H1 (cell line): Measurements from ENCODE around the gene APEX2. TPM values are rescaled to one million over a fixed set of nuclear protein-coding genes. Genes with fewer than 3 reads are reported as not detected.

Experiments used
- CTCF ChIA-PET: fragments of 300-600 bp; sonication (Branson Sonifier 250); formaldehyde crosslinking; loops from one replicate; lab custom pipeline; 2021; ENCODE audit not compliant: partially characterized antibody; lab: Charles Lee
- POLR2A ChIA-PET: fragments of 300-600 bp; sonication (Branson Sonifier 250); formaldehyde crosslinking; loops from one replicate; lab custom pipeline; 2021; ENCODE audit warnings: inconsistent platforms; ENCODE audit not compliant: partially characterized antibody; lab: Charles Lee
- DNase-seq, 2 experiments: peaks; one replicate each; pipeline versions ENCODE4 v3.0.0 to v3.0.0-alpha.2; 2010 to 2022; ENCODE audit warnings: low spot score in 2 of 2, low read depth in 1 of 2, mixed read lengths in 1 of 2
- FAIRE-seq: peaks from 2 replicates; lab custom pipeline; 2011; peaks lifted over from hg19 to GRCh38; lab: Jason Lieb, UNC
- H2AFZ ChIP-seq: 2 replicates; pipeline ENCODE4 v1.8.1; 2012; ENCODE audit warnings: low read length, inconsistent platforms
- H2AK5ac ChIP-seq: 2 replicates; pipeline ENCODE4 v1.6.1; 2013; ENCODE audit warnings: low read depth, low read length
- H2BK120ac ChIP-seq: replicated peaks from 2 replicates; pipeline ENCODE3; 2013; ENCODE audit warnings: low read depth, low read length, inconsistent platforms
- H2BK12ac ChIP-seq: 2 replicates; pipeline ENCODE4 v1.6.1; 2013; ENCODE audit warnings: low read depth, low read length
- H2BK15ac ChIP-seq: 2 replicates; pipeline ENCODE4 v1.6.1; 2013; ENCODE audit warnings: low read length
- H2BK20ac ChIP-seq: 2 replicates; pipeline ENCODE4 v1.6.1; 2013; ENCODE audit warnings: low read length
- H2BK5ac ChIP-seq: 2 replicates; pipeline ENCODE4 v1.6.1; 2013; ENCODE audit warnings: low read depth, low read length
- H3K14ac ChIP-seq: 2 replicates; pipeline ENCODE4 v1.6.1; 2013; ENCODE audit warnings: inconsistent platforms; ENCODE audit not compliant: insufficient read length
- H3K18ac ChIP-seq: 2 replicates; pipeline ENCODE4 v1.6.1; 2013; ENCODE audit warnings: low read length; ENCODE audit errors: extremely low read depth
- H3K23ac ChIP-seq: 2 replicates; pipeline ENCODE4 v1.6.1; 2013; ENCODE audit warnings: inconsistent platforms; ENCODE audit not compliant: insufficient read length
- H3K23me2 ChIP-seq: 2 replicates; pipeline ENCODE4 v1.6.1; 2013; ENCODE audit warnings: low read depth, low read length
- H3K27ac ChIP-seq: 2 replicates; pipeline ENCODE4 v1.6.1; 2011; ENCODE audit warnings: low read depth, low read length, inconsistent platforms
- H3K27me3 ChIP-seq, 4 experiments: replicated peaks in 1 of 4; 1 replicate in 1 of 4; 2 replicates in 3 of 4; pipeline versions ENCODE4 v1.6.1 to v1.8.1; 2011 to 2013; ENCODE audit warnings: low read length in 3 of 4, mild to moderate bottlenecking in 3 of 4, inconsistent platforms in 2 of 4, mixed read lengths in 2 of 4, moderate library complexity in 1 of 4; ENCODE audit not compliant: control insufficient read depth in 3 of 4, insufficient read depth in 3 of 4; ENCODE audit errors: extremely low read depth in 1 of 4
- H3K36me3 ChIP-seq, 4 experiments: 2 replicates each; pipeline versions ENCODE4 v1.6.1 to v1.8.1; 2011 to 2013; ENCODE audit warnings: mild to moderate bottlenecking in 4 of 4, low read length in 3 of 4, moderate library complexity in 2 of 4, control low read depth in 1 of 4, inconsistent platforms in 1 of 4; ENCODE audit not compliant: insufficient read depth in 4 of 4, control insufficient read depth in 2 of 4
- H3K4ac ChIP-seq: replicated peaks from 2 replicates; pipeline ENCODE3; 2013; ENCODE audit warnings: low read length, low read depth, mixed read lengths, inconsistent platforms; ENCODE audit not compliant: insufficient read length
- H3K4me1 ChIP-seq, 4 experiments: replicated peaks in 1 of 4; 1 replicate in 1 of 4; 2 replicates in 3 of 4; pipeline versions ENCODE4 v1.6.1 to v1.8.1; 2011 to 2013; ENCODE audit warnings: low read length in 3 of 4, inconsistent platforms in 2 of 4, mixed read lengths in 1 of 4; ENCODE audit not compliant: insufficient read depth in 4 of 4, control insufficient read depth in 3 of 4
- H3K4me2 ChIP-seq, 2 experiments: 2 replicates each; pipeline versions ENCODE4 v1.6.1 to v1.8.1; 2011 to 2013; ENCODE audit warnings: low read depth in 2 of 2, low read length in 2 of 2, control low read depth in 1 of 2, inconsistent platforms in 1 of 2, mild to moderate bottlenecking in 1 of 2; ENCODE audit not compliant: insufficient read depth in 1 of 2
- H3K4me3 ChIP-seq, 4 experiments: fragments of 200-600, 300-600 bp in 1 of 4; sonication (generic), shearing (Covaris generic), sonication (Bioruptor Twin) in 1 of 4; 2 replicates each; pipeline versions ENCODE4 v1.5.1 to v1.8.1; 2011 to 2016; ENCODE audit warnings: low read length in 4 of 4, low read depth in 3 of 4, control low read depth in 2 of 4, inconsistent platforms in 2 of 4, mild to moderate bottlenecking in 2 of 4, mixed read lengths in 1 of 4, moderate library complexity in 1 of 4; ENCODE audit not compliant: insufficient read depth in 2 of 4; ENCODE audit errors: extremely low read depth in 1 of 4
- H3K56ac ChIP-seq: replicated peaks from 2 replicates; pipeline ENCODE3; 2013; ENCODE audit warnings: low read depth, mild to moderate bottlenecking, mixed read lengths, low read length, inconsistent platforms; ENCODE audit not compliant: insufficient read length
- H3K79me1 ChIP-seq: 2 replicates; pipeline ENCODE4 v1.6.1; 2013; ENCODE audit warnings: low read depth, low read length, control low read depth
- H3K79me2 ChIP-seq, 2 experiments: 2 replicates each; pipeline versions ENCODE4 v1.6.1 to v1.8.1; 2012 to 2013; ENCODE audit warnings: low read length in 2 of 2, mild to moderate bottlenecking in 2 of 2, inconsistent platforms in 1 of 2; ENCODE audit not compliant: insufficient read depth in 2 of 2, control insufficient read depth in 1 of 2
- H3K9ac ChIP-seq, 4 experiments: replicated peaks in 1 of 4; 1 replicate in 1 of 4; 2 replicates in 3 of 4; pipeline versions ENCODE4 v1.6.1 to v1.8.1; 2011 to 2013; ENCODE audit warnings: low read depth in 3 of 4, low read length in 3 of 4, control low read depth in 2 of 4, mild to moderate bottlenecking in 2 of 4, moderate library complexity in 2 of 4, inconsistent platforms in 1 of 4; ENCODE audit errors: extremely low read depth in 1 of 4
- H3K9me3 ChIP-seq, 2 experiments: 2 replicates each; pipeline versions ENCODE4 v1.6.1 to v1.8.1; 2012 to 2013; ENCODE audit warnings: mild to moderate bottlenecking in 2 of 2, moderate library complexity in 2 of 2, control low read depth in 1 of 2, inconsistent platforms in 1 of 2, low read depth in 1 of 2, low read length in 1 of 2, mixed read lengths in 1 of 2; ENCODE audit not compliant: insufficient read depth in 2 of 2
- H4K20me1 ChIP-seq, 2 experiments: replicated peaks in 1 of 2; 2 replicates each; pipeline versions ENCODE3 to v1.8.1; 2011 to 2013; ENCODE audit warnings: inconsistent platforms in 2 of 2, low read length in 2 of 2, mild to moderate bottlenecking in 1 of 2; ENCODE audit not compliant: insufficient read depth in 2 of 2, control insufficient read depth in 1 of 2
- H4K5ac ChIP-seq: 2 replicates; pipeline ENCODE4 v1.6.1; 2013; ENCODE audit warnings: low read length, low read depth, mixed read lengths, inconsistent platforms; ENCODE audit not compliant: insufficient read length
- H4K8ac ChIP-seq: 2 replicates; pipeline ENCODE4 v1.8.0; 2013; ENCODE audit warnings: mild to moderate bottlenecking, moderate library complexity, low read length, inconsistent platforms; ENCODE audit not compliant: insufficient read depth; ENCODE audit errors: extremely low read depth
- H4K91ac ChIP-seq: replicated peaks from 2 replicates; pipeline ENCODE3; 2013; ENCODE audit warnings: low read length, mixed read lengths, inconsistent platforms; ENCODE audit not compliant: insufficient read length
- CBX5 ChIP-seq: fragments of 300-800, 300-1000 bp; sonication (generic); IDR thresholded peaks from 2 replicates; pipeline ENCODE4 v1.7.1; 2016; ENCODE audit warnings: antibody characterized with exemption, low read length, low read depth
- WGBS, 2 experiments: shearing (Covaris generic) in 1 of 2; methylation state at CpG; one replicate each; pipeline versions ENCODE4 v1.1.6 to v1.1.7; 2013 to 2015; ENCODE audit warnings: low lambda C conversion rate in 2 of 2, mixed read lengths in 2 of 2, inconsistent platforms in 1 of 2, low coverage in 1 of 2, missing lambda C conversion rate in 1 of 2; ENCODE audit not compliant: insufficient replicate concordance in 2 of 2, insufficient coverage in 1 of 2, insufficient read length in 1 of 2; ENCODE audit errors: extremely low coverage in 1 of 2, missing lambda C conversion rate in 1 of 2; 5-methylcytosine and 5-hydroxymethylcytosine counted together
- polyA plus RNA-seq, 7 experiments: library from polyadenylated mRNA; depleted of rRNA in 3 of 7; stranded (reverse) in 5 of 7; unstranded in 2 of 7; fragments of >200 nt in 5 of 7; fragments of 200-250 nt in 2 of 7; gene quantifications; 1 replicate in 5 of 7; 2 replicates in 1 of 7; 4 replicates in 1 of 7; pipeline versions ENCODE4 v1.2.1 to v1.2.3, GENCODE V29; 2011 to 2013; ENCODE audit warnings: missing spikeins in 2 of 7, mixed read lengths in 2 of 7
- total RNA-seq: library from RNA; stranded (reverse); fragmentation: NEBNext Ultra II Directional; extraction: Animal tissue kit (Norgen Biotek cat#: 25700); gene quantifications from 2 replicates; pipeline ENCODE4 v1.2.1, GENCODE V29; 2021
- TF ChIP-seq, protein P1 (sequence below), 3 experiments: IDR thresholded peaks; 1 replicate in 2 of 3; 2 replicates in 1 of 3; pipeline versions ENCODE4 v1.5.1 to v1.6.1; 2011; ENCODE audit warnings: low read length in 3 of 3, mild to moderate bottlenecking in 3 of 3, inconsistent platforms in 2 of 3, low read depth in 1 of 3, moderate library complexity in 1 of 3; ENCODE audit not compliant: insufficient read depth in 1 of 3; ENCODE audit errors: control extremely low read depth in 1 of 3

Gene APEX2
- total and polyA plus RNA-seq, 2 of the 8 experiments (the other 6 are each of a cell fraction or from before 2014, with no cell fraction given) = 18.9 to 36.4 TPM

DNA sequence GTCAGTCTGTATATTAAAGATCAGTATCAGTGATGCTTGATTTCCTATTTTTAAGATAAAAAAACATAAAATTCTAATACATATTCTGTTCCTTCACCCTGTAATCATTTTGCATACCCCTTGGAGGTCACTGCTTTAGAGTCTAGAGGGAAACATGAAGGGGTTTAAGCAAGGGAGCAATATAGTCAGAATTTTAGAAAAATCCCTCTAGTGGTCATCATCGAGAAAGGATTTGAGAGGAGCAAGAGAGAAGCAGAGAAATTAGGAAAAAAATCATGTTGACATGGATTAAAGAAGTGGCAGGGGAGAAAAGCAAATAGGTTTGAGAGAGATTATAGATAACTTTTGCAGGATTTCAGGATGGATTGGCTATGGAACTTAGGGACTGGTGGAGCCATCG is 11.1 kb downstream of the APEX2 start:
- no peaks in the 10 kb centered on the region; the same call in 1 of the 2 replicates for H3K23me2 ChIP-seq
- CTCF ChIA-PET = interaction anchor here (1.1 to 1.6 kb wide), 4 partner anchors 9 to 124 kb away, joined by 3 to 5 read pairs (median 4); partner anchors contain the start of gene APEX2
- no peak overlapping the region for H4K8ac ChIP-seq

More for the DNA sequence above, 11.1 kb downstream of the APEX2 start:
- Histone ChIP-seq H3K18ac (no peak overlapping the region), H3K9me3 (no peaks in the 10 kb centered on the region), H2BK5ac (no peak overlapping the region), H3K14ac (no peak overlapping the region), H2BK120ac (no peak overlapping the region), H3K36me3 (peaks cover 0 to 5% (median 1%) of the 10 kb centered on the region in 4 experiments; a peak in 3 of 8 replicates), H3K27ac (no peak overlapping the region), H3K4me2 (no peak overlapping the region), H3K4ac (no peak overlapping the region), H3K4me3 (no peak overlapping the region), H3K79me2 (no peaks in the 10 kb centered on the region), H3K79me1 (no peaks in the 10 kb centered on the region), H3K23ac (no peak overlapping the region), H3K9ac (no peak overlapping the region), H2AFZ (no peak overlapping the region), H2BK12ac (no peak overlapping the region), H4K5ac (no peak overlapping the region), H4K91ac (no peak overlapping the region), H4K20me1 (no peaks in the 10 kb centered on the region), H3K56ac (no peak overlapping the region), H2AK5ac (no peak overlapping the region), H3K4me1 (no peaks in the 10 kb centered on the region), H2BK15ac (no peak overlapping the region), H3K27me3 (no peaks in the 10 kb centered on the region), H2BK20ac (no peak overlapping the region)
- DNase-seq (no peak), FAIRE-seq (no peak)
- POLR2A ChIA-PET = no interaction called here
- no peak for TF ChIP-seq CBX5
- TF ChIP-seq, protein P1, sequence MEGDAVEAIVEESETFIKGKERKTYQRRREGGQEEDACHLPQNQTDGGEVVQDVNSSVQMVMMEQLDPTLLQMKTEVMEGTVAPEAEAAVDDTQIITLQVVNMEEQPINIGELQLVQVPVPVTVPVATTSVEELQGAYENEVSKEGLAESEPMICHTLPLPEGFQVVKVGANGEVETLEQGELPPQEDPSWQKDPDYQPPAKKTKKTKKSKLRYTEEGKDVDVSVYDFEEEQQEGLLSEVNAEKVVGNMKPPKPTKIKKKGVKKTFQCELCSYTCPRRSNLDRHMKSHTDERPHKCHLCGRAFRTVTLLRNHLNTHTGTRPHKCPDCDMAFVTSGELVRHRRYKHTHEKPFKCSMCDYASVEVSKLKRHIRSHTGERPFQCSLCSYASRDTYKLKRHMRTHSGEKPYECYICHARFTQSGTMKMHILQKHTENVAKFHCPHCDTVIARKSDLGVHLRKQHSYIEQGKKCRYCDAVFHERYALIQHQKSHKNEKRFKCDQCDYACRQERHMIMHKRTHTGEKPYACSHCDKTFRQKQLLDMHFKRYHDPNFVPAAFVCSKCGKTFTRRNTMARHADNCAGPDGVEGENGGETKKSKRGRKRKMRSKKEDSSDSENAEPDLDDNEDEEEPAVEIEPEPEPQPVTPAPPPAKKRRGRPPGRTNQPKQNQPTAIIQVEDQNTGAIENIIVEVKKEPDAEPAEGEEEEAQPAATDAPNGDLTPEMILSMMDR (IDR thresholded peaks at IDR 0.05; ENCODE audit: control extremely low read depth in 1 of 3, insufficient read depth in 1 of 3, low read depth in 1 of 3, low read length in 3 of 3) = peak in 1 of 3 experiments; percentile 7; a peak in 2 of 4 replicates
- WGBS, 2 experiments = 44% methylated on average over 1 of the region's 2 CpGs; no CpG with 5 or more reads in 1 of the 2 experiments
